Breast epithelium (tissue), 4 donors: ENCODE measurements around the gene TEAD2. TPM values are rescaled to one million over a fixed set of nuclear protein-coding genes. Genes with fewer than 3 reads are reported as not detected.

ENCODE experiments used
- DNase-seq, 2 donors: peaks; one replicate each; pipeline ENCODE4 v3.0.0-alpha.2; 2019; ENCODE audit warnings: low spot score in 2 of 2
- H3K27ac ChIP-seq, 2 donors: fragments of 200-600 bp; sonication (generic) in 1 of 2; one replicate each; pipeline ENCODE4 v1.5.1; 2016 to 2019; ENCODE audit warnings: mild to moderate bottlenecking in 1 of 2
- H3K27me3 ChIP-seq, 2 donors: fragments of 200-600 bp; sonication (generic) in 1 of 2; one replicate each; pipeline versions ENCODE4 v1.5.1 to v1.6.0; 2017 to 2019; ENCODE audit warnings: control low read depth in 1 of 2, mild to moderate bottlenecking in 1 of 2
- H3K36me3 ChIP-seq: fragments of 200-600 bp; one replicate; pipeline ENCODE4 v1.5.1; 2019
- H3K4me1 ChIP-seq, 2 donors: fragments of 200-600 bp; sonication (generic); one replicate each; pipeline ENCODE4 v1.5.1; 2016 to 2019; ENCODE audit warnings: control low read depth in 1 of 2
- H3K4me3 ChIP-seq, 3 donors: fragments of 200-600 bp; sonication (generic); 1 replicate in 2 of 3; 2 replicates in 1 of 3; pipeline ENCODE4 v1.5.1; 2016 to 2019; ENCODE audit warnings: mild to moderate bottlenecking in 3 of 3, moderate library complexity in 2 of 3
- H3K9me3 ChIP-seq, 2 donors: fragments of 200-600 bp; sonication (generic) in 1 of 2; one replicate each; pipeline ENCODE4 v1.5.1; 2016 to 2019; ENCODE audit warnings: control low read depth in 1 of 2
- CTCF ChIP-seq, 3 donors: fragments of 450-650 bp; IDR thresholded peaks; one replicate each; pipeline ENCODE4 v1.5.1; 2016 to 2017; ENCODE audit warnings: antibody characterized with exemption in 3 of 3, mild to moderate bottlenecking in 3 of 3, moderate library complexity in 3 of 3
- POLR2A ChIP-seq: fragments of 450-650 bp; IDR thresholded peaks from one replicate; pipeline ENCODE4 v1.6.1; 2016; ENCODE audit warnings: antibody characterized with exemption, mild to moderate bottlenecking, moderate library complexity
- POLR2AphosphoS5 ChIP-seq, 3 donors: sonication (generic); formaldehyde crosslinking; IDR thresholded peaks; one replicate each; pipeline ENCODE4 v1.6.1; 2017; ENCODE audit warnings: antibody characterized with exemption in 3 of 3
- intact Hi-C: fragments of 100-400 bp; cut with DNase I; formaldehyde crosslinking; loops from one replicate; pipeline ENCODE4 v1.15.1; 2023; ENCODE audit warnings: low total_unique reads
- total RNA-seq, 3 donors: library from RNA; depleted of rRNA; stranded (reverse); fragments of >200 nt; gene quantifications; one replicate each; pipeline ENCODE4 v1.1.0, GENCODE V29; 2016

The TEAD2 gene
- total RNA-seq, 3 donors from 2014 or later = 24.9 to 30.0 (median 25.1) TPM

- Histone ChIP-seq H3K27me3 (no peaks in the 10 kb centered on the region), H3K36me3 (no peaks in the 10 kb centered on the region), H3K4me1 (no peaks in the 10 kb centered on the region), H3K4me3 (no peak overlapping the region), H3K9me3 (no peaks in the 10 kb centered on the region), H3K27ac (no peak overlapping the region)
- TF ChIP-seq POLR2A (no peak), POLR2AphosphoS5 (IDR thresholded peaks at IDR 0.05) (no peak), CTCF (IDR thresholded peaks at IDR 0.05) (no peak)
- intact Hi-C loops = no loop called here
- DNase-seq = no peak
Observed at GRCh38 chr19:49347191-49347590, 15.0 kb downstream of the TEAD2 start.

DNA sequence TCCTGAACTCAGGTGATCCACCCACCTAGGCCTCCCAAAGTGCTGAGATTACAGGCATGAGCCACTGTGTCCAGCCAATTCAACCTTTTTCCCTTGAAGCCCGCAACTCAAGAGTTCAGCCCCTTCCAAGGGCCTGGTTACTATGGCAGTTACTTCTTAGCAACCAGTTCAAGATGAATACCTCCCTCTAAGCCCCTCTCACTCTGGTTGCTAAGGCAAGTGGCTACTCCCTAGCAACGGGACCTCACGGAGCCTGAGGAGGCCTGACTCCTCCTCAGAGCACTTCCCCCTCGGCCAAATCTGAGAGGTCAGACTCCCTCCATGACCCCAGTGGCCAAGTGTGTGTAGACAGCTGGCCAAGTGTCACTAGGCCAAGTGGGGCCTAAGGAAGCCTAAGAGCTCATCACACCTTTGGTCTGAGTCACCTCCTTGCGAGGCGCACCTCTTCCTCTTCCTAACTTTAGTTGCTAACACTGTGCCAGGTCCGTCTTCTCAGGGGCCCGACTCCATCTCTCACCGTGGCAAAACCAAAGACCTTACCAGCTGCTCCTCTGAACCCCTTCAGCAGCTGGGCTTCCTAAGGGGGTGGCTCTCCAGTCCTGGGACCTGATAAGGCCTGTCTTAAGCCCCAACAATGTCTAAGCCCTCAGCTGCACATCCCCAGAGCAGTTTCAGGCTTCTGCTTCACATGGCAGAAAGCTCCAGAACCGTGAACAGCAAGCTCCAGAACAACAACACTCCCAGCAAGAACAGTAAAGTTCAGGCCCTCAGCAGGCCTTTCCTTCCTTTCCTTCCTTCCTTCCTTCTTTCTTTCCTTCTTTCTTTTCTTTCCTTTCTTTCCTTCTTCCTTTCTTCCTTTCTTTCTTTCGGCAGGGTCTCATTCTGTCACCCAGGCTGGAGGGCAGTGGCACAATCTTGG is 17.5 kb downstream of the TEAD2 start:
- no peak overlapping the region for H3K27ac ChIP-seq
- no peak for TF ChIP-seq POLR2AphosphoS5 (IDR thresholded peaks at IDR 0.05)
- TF ChIP-seq POLR2A = no peak
- no peak for TF ChIP-seq CTCF (IDR thresholded peaks at IDR 0.05)
- no peak overlapping the region for H3K4me3 ChIP-seq
- DNase-seq = no peak
- intact Hi-C loops = no loop called here
- no peaks in the 10 kb centered on the region for H3K9me3 ChIP-seq
- H3K36me3 ChIP-seq = no peaks in the 10 kb centered on the region
- no peaks in the 10 kb centered on the region for H3K4me1 ChIP-seq
- H3K27me3 ChIP-seq = no peaks in the 10 kb centered on the region

DNA sequence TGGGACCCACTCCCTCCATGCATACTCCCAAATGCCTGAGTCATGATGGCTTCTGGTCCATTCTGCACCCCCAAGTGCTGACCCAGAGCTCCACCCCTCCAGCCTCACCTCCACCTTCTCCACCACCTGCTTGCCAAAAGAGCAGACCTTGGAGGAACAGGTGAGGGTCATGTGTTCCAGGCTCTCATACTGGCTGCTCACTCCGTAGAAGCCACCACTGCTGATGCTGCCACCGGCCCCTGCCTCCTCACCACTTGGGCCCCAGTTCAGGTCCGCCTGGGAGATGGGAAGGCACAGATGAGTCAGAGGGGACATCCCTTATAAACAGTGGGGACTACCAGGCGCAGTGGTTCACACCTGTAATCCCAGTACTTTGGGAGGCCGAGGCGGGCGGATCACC is 19.1 kb downstream of the TEAD2 start:
- Histone ChIP-seq H3K9me3 (no peaks in the 10 kb centered on the region), H3K27me3 (no peaks in the 10 kb centered on the region), H3K27ac (no peak overlapping the region), H3K36me3 (no peaks in the 10 kb centered on the region), H3K4me3 (no peak overlapping the region), H3K4me1 (peaks cover 0 to 6% of the 10 kb centered on the region in 2 donors)
- no peak for DNase-seq
- TF ChIP-seq POLR2A = no peak
- no peak for TF ChIP-seq POLR2AphosphoS5 (IDR thresholded peaks at IDR 0.05)
- TF ChIP-seq CTCF (IDR thresholded peaks at IDR 0.05) = no peak
- intact Hi-C loops = no loop called here

- no peak for TF ChIP-seq CTCF (IDR thresholded peaks at IDR 0.05)
- no peak for TF ChIP-seq POLR2A
- no peak for TF ChIP-seq POLR2AphosphoS5 (IDR thresholded peaks at IDR 0.05)
- H3K4me3 ChIP-seq = no peak overlapping the region
- peaks cover 0 to 6% of the 10 kb centered on the region in 2 donors for H3K4me1 ChIP-seq
- H3K36me3 ChIP-seq = no peaks in the 10 kb centered on the region
- no peak for DNase-seq
- no peaks in the 10 kb centered on the region for H3K9me3 ChIP-seq
- H3K27me3 ChIP-seq = no peaks in the 10 kb centered on the region
- intact Hi-C loops = no loop called here
- H3K27ac ChIP-seq = no peak overlapping the region
Observed at GRCh38 chr19:49342291-49342721, 19.9 kb downstream of the TEAD2 start.
